GM12892 (cell line): Measurements from ENCODE around the gene FCRL6.

Experiments used
- POLR2A ChIP-seq: IDR thresholded peaks from 2 replicates; pipeline ENCODE4 v1.6.1; 2011; ENCODE audit warnings: low read depth, low read length, control low read depth
- POLR2AphosphoS5 ChIP-seq: IDR thresholded peaks from 2 replicates; pipeline ENCODE4 v1.6.1; 2011; ENCODE audit warnings: low read depth, low read length, control low read depth
- TAF1 ChIP-seq: IDR thresholded peaks from 2 replicates; pipeline ENCODE4 v1.6.1; 2011; ENCODE audit warnings: low read depth, mild to moderate bottlenecking, control low read depth, low read length, borderline replicate concordance

- no peak for TF ChIP-seq POLR2A
- TF ChIP-seq POLR2AphosphoS5: no peak
- TF ChIP-seq TAF1: no peak
Observed at GRCh38 chr1:159786465-159786864, 15.7 kb upstream of the FCRL6 start.
